GM12872 (cell line): ENCODE measurements around the gene PLEKHA7.

Experiments
- TF ChIP-seq, protein P1 (sequence below): IDR thresholded peaks from 3 replicates; pipeline ENCODE4 v1.5.1; 2011; ENCODE audit warnings: low read depth, mild to moderate bottlenecking, low read length, moderate library complexity; ENCODE audit not compliant: insufficient read depth

Gene PLEKHA7

DNA sequence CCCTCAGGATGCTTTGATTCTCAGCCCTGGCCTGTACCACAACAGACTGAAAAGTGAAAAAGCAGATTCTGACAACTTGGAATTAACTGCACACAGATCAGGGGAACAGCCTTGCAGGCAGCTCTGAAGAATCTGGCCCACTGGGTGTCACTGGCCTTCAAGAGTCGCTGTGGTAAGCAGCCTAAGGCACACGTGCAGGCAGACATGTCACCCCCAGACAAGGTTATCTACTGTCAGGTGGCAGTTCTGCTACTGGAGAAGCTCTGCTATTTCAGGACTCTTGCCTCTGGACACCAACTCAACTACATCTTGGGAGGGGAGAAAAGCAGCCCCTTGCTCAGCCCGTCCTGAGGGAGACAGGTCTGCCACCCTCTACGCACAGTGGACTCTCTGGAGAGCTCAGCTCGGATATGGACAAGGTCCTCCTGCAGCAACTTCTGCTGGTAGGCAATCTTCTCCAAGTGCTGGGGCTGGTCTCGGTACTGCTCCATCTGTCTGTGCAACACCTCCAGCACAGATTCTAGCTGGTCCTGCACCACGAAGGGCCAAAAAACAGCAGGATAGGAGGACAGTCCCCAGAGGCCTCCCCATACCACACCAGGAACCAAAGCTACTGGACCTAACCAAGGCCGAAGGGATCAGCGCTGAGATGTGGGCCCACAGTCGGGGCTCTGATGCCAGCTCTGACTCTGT lies 212.8 kb downstream of the PLEKHA7 start:
- TF ChIP-seq, protein P1, sequence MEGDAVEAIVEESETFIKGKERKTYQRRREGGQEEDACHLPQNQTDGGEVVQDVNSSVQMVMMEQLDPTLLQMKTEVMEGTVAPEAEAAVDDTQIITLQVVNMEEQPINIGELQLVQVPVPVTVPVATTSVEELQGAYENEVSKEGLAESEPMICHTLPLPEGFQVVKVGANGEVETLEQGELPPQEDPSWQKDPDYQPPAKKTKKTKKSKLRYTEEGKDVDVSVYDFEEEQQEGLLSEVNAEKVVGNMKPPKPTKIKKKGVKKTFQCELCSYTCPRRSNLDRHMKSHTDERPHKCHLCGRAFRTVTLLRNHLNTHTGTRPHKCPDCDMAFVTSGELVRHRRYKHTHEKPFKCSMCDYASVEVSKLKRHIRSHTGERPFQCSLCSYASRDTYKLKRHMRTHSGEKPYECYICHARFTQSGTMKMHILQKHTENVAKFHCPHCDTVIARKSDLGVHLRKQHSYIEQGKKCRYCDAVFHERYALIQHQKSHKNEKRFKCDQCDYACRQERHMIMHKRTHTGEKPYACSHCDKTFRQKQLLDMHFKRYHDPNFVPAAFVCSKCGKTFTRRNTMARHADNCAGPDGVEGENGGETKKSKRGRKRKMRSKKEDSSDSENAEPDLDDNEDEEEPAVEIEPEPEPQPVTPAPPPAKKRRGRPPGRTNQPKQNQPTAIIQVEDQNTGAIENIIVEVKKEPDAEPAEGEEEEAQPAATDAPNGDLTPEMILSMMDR, result no peak

DNA sequence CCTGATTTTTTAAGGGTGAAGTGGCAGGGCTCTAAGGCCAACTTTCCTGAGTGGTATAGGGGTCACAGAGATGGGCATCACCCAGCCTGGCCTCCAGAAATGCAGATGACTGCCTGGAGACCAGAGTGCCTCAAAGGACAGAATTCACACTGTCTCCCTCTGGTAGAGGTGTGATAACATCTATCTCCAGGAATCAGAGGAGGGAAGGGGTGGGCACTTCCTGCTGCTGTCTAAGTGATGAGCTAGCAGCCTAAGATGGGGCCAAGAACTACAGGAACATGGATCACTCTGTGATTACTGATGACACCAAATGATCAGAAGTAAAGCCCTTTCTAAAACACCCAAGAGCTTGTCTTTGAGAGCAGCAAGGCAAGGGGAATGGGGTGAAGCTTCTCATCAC lies 213.8 kb downstream of the PLEKHA7 start:
- TF ChIP-seq, protein P1, result no peak

DNA sequence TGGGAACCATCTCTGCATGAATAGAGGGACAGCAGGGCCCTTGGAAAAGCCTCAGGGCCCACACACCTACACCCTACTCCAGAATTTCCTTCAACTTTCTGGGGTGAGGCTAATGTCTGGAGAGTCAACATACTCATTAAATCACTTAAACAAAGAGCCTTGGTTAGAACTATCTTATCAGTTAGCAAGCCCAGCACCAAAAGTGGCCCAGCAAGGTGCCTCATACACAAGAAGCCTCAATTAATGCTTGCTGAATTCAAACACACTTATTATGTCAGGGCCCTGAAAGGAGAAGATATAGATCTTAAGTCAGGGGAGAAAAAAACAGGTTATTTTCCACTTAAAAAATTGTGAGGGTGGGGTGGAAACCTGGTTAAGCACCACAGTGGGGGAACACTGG lies 214.3 kb downstream of the PLEKHA7 start:
- TF ChIP-seq, protein P1, result no peak

DNA sequence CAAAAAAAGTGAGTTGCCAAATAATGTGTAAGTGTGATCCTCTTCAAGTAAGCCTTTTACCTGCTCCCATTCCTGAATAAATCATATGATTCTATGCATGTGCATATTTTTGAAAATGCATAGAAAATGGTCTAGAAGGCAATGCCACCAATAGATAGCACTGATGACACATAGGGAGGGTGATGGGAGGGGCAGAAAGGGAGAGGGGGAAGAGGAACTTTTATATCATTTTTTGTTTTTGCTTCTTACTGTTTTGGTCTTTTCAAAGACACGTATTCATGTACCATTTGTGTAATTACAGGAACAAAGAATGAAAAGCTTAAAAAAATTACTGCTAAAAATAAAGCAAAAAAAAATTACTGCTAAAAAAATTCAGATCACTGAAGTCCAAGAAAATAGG lies 215.0 kb downstream of the PLEKHA7 start:
- TF ChIP-seq, protein P1, result no peak

DNA sequence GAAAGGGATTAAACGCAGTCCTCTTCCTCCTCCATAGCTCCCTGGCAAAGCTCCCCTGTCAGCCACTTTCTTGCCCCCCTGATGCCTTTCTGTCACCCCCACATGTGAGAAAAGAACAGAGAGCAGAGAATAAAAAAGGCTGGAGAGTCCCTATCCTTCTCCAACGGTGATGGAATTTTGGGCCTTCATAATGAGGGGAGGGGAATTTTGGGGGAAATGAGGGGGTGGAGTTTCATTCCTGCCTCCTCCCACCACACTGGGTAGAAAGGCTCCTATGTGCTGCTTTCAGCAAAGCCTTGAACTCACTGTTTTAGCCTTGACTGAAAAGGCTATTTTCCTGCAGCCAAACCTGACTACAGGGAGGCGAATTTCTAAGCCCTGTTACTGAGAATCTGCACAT lies 216.4 kb downstream of the PLEKHA7 start:
- TF ChIP-seq, protein P1, result no peak

DNA sequence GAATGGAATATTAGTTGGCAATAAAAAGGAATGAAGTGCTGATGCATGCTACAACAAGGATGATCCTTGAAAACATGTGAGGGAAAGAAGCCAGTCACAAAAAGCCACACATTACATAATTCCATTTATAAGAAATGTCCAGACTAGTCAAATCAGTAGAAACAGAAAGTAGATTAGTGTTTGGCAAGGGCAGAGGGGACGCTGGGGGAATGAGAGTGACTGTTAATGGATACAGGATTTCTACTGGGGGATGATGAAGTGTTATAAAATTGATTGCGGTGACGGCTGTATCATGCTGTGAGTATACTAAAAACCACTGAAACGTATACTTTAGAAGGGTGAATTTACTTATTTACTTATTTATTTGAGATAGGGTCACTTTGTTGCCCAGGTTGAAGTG lies 217.9 kb downstream of the PLEKHA7 start:
- TF ChIP-seq, protein P1, result no peak

DNA sequence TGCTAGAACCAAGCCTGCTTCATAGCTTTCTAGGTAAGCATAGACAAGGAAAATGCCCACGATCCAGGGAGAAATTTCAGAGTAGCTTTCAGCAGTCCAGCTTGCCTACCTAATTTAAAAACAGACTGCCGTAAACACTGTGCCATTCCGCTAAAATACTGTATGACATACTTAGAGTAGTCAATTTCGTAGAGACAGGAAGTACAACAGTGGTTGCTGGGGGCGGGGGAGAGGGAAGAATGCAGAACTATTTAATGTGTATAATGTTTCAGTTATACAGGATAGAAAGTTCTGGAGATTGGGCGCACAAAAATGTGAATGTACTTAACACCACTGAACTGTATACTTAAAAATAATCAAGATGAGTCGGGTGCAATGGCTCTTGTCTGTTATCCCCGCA lies 219.1 kb downstream of the PLEKHA7 start:
- TF ChIP-seq, protein P1, result no peak
